Skin epidermis (tissue), 12 donors: ENCODE results near the gene MDFI.

Source experiments
- H3K27ac ChIP-seq, 21 experiments: fragments of 200-600 bp; sonication (generic) in 11 of 21; one replicate each; pipeline ENCODE4 v1.5.0; 2020; ENCODE audit warnings: mild to moderate bottlenecking in 3 of 21, inconsistent platforms in 2 of 21, moderate library complexity in 2 of 21
- H3K4me3 ChIP-seq, 7 experiments: fragments of 200-600 bp; sonication (generic) in 2 of 7; one replicate each; pipeline ENCODE4 v1.5.0; 2020; ENCODE audit warnings: inconsistent platforms in 2 of 7, mild to moderate bottlenecking in 2 of 7, moderate library complexity in 1 of 7

The MDFI gene

GRCh38 chr6:41626917-41627316 lies 11.4 kb upstream of the MDFI start:
- Histone ChIP-seq H3K27ac (peak overlapping the region in 10 of 21 experiments; percentile 9 to 58 (median 34)), H3K4me3 (no peak overlapping the region)

DNA sequence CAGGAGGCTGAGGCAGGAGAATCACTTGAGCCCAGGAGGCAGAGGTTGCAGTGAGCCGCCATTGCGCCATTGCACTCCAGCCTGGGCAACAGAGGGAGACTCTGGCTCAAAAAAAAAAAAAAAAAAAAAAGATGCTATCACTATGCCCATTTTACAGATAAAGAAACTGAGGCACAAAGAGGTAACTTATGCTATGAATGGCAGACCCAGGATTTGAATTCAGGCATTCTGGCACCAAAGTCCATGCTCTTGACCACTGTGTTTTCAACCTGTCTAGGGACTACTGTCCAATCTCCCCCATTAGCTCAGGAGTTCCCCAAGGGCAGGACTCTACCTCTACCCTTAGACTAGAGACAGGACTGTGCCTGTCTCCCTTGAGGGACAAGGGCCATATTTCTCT lies 9.1 kb upstream of the MDFI start:
- Histone ChIP-seq H3K27ac (no peak overlapping the region), H3K4me3 (no peak overlapping the region)

GRCh38 chr6:41630069-41630468 lies 8.2 kb upstream of the MDFI start:
- H3K27ac ChIP-seq: no peak overlapping the region
- H3K4me3 ChIP-seq: no peak overlapping the region

DNA sequence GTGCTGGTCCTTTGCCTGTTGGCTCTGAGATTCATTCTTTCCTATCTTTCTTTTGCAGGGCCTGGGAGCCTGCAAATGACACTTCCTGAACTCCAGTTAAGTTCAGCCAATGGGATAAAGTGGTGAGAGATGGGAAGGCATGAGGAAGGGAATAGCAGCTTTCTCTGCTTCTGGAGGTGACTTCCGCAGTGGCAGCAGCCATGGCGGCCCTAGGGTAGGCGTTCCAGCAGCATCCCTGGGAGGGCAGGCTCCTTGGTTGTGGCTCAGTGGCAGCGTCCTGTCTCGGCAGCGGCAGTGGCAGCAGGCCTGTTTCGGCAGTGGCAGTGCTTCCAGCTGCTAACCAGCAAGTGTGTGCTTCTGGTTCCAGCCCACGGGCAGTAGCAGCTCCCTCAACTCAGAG lies 7.3 kb upstream of the MDFI start:
- Histone ChIP-seq H3K4me3 (no peak overlapping the region), H3K27ac (no peak overlapping the region)

- Histone ChIP-seq H3K27ac (no peak overlapping the region), H3K4me3 (no peak overlapping the region)
Observed at GRCh38 chr6:41633056-41633634, 5.1 kb upstream of the MDFI start.

- Histone ChIP-seq H3K27ac (no peak overlapping the region), H3K4me3 (no peak overlapping the region)
Observed at GRCh38 chr6:41634657-41635056, 3.6 kb upstream of the MDFI start.

GRCh38 chr6:41635365-41635764 lies 2.9 kb upstream of the MDFI start:
- Histone ChIP-seq H3K4me3 (no peak overlapping the region), H3K27ac (no peak overlapping the region)

- peak overlapping the region; percentile 41 to 94 (median 81) for H3K27ac ChIP-seq
Observed at GRCh38 chr6:41636833-41637193, 1.5 kb upstream of the MDFI start.

DNA sequence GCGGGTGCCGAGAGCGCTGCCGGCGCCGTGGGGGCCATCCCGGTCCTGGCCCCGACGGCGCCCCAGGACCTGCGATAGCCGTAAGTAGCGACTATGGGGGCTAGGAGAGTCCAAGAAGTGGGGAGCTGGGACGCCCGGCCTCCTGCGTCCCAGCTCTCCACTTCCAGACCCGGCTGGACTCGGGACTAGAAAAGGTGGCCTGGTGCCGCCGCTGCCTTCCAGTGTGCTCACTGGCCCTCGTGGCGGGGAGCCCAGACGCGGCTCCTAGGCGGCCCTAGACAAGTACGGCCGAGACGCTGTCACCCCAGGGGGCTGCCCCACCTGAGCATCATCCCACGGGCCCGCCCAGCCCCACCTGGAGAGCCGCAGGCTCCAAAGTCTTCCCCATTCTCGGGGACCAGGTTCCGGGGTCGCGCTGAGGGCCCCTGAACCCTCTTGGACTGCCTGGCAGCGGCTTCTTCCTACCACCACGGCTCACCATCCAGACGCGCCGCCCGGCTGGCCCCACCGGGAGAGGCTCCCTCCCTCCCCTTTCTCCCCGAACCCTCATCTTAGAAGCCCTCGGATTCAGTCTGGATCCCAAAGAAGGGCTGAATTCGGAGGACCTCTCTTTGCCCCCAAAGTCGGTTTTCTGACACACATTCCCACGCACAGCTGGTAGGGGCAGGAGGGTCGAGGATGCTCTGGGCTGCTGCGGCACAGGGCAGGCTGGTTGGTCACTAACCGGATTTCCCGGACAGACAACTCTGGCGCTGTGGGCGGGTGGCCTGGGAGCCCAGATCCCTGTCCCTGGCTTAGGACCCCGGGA lies 870 bp upstream of the MDFI start:
- H3K4me3 ChIP-seq: peak overlapping the region; percentile 36 to 55 (median 39)
- H3K27ac ChIP-seq: peak overlapping the region; percentile 41 to 94 (median 81)

More at GRCh38 chr6:41636833-41637193, 1.5 kb upstream of the MDFI start:
- peak overlapping the region; percentile 36 to 55 (median 39) for H3K4me3 ChIP-seq

GRCh38 chr6:41638935-41639808 lies 904 bp downstream of the MDFI start:
- H3K27ac ChIP-seq: peak overlapping the region in 17 of 21 experiments; percentile 12 to 94 (median 81)

DNA sequence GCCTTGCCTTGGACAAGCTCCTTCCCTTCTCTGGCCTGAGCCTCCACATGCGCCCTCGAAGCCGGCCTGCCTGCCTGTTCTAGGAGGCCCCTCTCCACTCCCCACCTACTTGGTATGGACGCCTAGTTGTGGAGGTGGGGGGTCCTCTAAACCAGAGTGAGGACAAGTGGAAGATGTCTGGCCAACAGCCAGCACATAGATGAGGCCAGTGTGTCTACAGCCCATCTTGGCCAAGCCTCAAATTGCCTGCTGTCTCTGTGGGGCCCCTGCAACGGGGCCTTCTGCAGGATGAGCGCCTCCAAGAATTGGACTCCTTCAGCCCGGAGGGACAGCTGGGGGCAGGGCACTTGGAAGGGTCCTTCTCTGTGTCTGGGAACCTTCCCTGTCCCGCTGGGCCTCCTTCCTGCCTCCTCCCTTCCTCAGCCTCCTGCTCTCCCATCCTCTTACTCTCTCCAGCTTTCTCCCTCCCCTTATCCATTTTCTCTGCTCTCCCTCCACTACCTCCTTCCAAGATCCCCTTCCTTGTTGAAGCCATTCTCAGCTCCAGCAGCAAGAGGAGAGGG lies 1.6 kb downstream of the MDFI start:
- Histone ChIP-seq H3K27ac (peak overlapping the region in 1 of 21 experiments; percentile 79), H3K4me3 (no peak overlapping the region)

More at GRCh38 chr6:41638935-41639808, 904 bp downstream of the MDFI start:
- peak overlapping the region; percentile 36 to 55 (median 39) for H3K4me3 ChIP-seq

GRCh38 chr6:41640426-41640825 lies 2.2 kb downstream of the MDFI start:
- Histone ChIP-seq H3K27ac (peak overlapping the region in 1 of 21 experiments; percentile 35), H3K4me3 (no peak overlapping the region)

GRCh38 chr6:41641352-41641925 lies 3.2 kb downstream of the MDFI start:
- Histone ChIP-seq H3K27ac (no peak overlapping the region), H3K4me3 (no peak overlapping the region)

DNA sequence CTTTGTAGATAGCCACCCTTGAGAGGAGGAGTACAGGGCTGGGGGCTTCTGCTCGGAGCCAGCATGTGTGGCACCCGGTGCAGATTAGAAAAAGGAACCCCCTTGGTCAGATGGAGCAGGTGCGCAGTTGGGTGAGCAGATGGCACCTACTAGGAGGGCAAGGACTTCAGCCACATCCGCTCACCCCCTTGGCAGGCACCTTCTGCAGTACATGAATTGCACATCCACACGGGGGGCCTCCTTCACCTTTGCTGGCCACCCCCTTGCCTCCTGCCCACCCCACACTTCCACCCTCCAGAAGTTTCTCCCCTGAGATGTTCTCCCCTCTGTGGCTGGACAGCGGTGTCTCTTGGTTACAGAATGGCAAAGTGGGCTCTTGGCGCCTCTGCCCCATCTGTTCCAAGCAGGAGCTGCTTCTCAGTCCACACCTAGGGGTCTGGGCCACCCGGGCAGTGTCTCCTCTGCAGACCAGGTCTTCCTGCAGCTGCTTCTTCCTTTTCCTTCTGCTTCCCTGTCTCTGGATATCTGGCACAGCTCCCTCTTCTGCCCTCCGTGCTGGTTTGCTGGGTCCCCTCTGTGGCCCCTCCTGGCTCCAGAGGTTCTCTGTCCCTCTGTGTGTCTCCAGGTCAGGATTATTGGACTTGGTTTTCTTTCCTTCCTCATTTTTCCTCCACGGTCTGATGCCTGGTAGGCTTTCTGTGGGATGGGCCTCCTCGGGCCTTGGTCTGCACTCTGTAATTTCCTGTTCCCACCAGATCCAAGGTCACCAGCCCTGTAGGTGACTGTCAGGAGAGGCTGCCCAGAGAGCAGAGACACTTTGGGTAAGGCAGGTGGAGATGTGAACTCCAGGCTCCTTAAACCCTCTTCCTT lies 4.1 kb downstream of the MDFI start:
- H3K27ac ChIP-seq: no peak overlapping the region
- H3K4me3 ChIP-seq: no peak overlapping the region

DNA sequence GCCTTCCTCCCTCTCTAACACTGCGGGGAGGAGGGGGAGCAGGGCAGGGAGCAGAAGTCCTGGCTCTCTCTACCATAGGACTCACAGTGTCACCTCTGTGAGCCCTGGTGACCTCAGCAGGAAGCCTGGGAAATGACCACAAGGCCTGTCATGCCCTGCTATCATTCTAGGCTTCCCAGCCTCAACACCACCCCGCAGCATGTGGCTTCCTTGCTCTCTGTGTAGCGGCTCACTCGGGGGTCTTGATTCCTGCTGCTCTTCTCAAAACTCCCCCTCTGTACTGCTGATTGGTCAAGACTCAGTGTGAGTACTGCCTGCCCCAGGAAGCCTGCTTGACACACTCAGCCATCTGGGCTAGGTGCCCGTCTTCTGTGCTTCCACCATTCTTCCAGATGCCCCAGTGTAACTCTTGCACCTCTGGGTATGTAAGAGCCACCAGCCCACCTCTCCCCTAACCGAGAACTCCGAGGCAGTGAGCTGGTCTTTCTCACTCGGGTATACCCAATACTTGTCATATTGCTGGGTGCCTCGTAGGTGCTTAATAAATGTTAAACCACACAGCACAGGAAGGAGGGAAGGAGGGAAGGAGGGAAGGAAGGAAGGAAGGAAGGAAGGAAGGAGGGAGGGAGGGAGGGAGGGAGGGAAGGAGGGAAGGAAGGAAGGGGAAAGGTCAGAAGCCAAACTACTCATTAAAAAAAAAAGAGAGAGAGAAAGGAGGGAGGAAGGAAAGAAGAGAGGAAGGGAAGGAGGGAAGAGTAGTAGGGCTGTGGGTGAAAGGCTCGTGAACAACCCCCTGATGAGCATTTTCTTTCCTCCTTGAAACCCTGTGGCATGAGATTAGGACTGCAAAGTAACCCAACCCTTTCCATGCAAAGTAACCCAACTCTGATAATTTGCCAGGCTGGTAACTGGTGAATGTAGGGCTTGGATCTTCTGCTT lies 5.0 kb downstream of the MDFI start:
- no peak overlapping the region for H3K4me3 ChIP-seq
- H3K27ac ChIP-seq: no peak overlapping the region

- Histone ChIP-seq H3K4me3 (no peak overlapping the region), H3K27ac (no peak overlapping the region)
Observed at GRCh38 chr6:41643899-41644269, 5.6 kb downstream of the MDFI start.

DNA sequence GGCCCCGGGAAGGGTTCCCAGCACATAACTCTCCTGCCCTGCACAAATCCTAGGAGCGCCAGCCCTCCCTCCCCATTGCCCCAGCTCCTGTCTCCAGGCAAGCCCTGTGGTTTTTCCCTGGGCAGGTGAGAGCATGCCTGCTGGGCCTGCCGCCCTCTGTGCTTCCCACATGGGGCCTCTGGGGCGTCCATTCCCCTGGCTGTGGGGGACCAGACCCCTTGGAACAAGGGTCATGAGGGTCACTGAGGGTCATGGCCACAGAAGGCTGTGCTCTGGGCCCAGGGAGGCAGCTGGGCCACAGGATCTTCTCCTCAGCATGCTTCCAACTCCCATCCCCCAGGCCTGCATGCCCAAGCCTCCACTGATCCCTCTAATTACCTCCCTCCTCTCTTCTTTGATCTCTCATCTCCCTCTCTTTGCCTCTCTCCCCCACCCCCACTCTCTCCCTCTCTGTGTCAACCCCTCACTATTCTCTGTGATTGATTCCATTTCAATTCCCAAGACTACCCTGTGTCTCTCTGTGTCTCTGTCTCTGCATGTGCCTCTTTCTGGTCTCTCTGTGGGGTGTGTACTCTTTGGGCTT lies 6.1 kb downstream of the MDFI start:
- no peak overlapping the region for H3K4me3 ChIP-seq
- no peak overlapping the region for H3K27ac ChIP-seq
